GM12878 (cell line): ENCODE measurements around the gene ZER1.

Source experiments
- EP300 ChIP-seq, 2 experiments: fragments of 150-350 bp in 1 of 2; IDR thresholded peaks; 2 replicates each; pipeline ENCODE4 v1.6.1; 2011 to 2012; ENCODE audit warnings: low read depth in 2 of 2, low read length in 2 of 2, borderline replicate concordance in 1 of 2, improper control_type of control experiment in 1 of 2, inconsistent platforms in 1 of 2; ENCODE audit not compliant: control insufficient read depth in 1 of 2
- GABPA ChIP-seq: IDR thresholded peaks from 2 replicates; pipeline ENCODE4 v1.6.1; 2014; ENCODE audit warnings: antibody characterized with exemption, low read depth, mild to moderate bottlenecking, inconsistent platforms
- YY1 ChIP-seq: IDR thresholded peaks from 2 replicates; pipeline ENCODE4 v1.6.1; 2011; ENCODE audit warnings: low read depth, mild to moderate bottlenecking, low read length
- TF ChIP-seq, protein P1 (sequence below): fragments of 450-650 bp; IDR thresholded peaks from 2 replicates; pipeline ENCODE4 v1.6.1; 2017; ENCODE audit warnings: mild to moderate bottlenecking, moderate library complexity
- TF ChIP-seq, protein P2 (sequence below): IDR thresholded peaks from 2 replicates; pipeline ENCODE4 v1.6.1; 2011; ENCODE audit warnings: low read depth, mild to moderate bottlenecking, low read length, moderate library complexity, borderline replicate concordance; ENCODE audit errors: extremely low read depth

DNA sequence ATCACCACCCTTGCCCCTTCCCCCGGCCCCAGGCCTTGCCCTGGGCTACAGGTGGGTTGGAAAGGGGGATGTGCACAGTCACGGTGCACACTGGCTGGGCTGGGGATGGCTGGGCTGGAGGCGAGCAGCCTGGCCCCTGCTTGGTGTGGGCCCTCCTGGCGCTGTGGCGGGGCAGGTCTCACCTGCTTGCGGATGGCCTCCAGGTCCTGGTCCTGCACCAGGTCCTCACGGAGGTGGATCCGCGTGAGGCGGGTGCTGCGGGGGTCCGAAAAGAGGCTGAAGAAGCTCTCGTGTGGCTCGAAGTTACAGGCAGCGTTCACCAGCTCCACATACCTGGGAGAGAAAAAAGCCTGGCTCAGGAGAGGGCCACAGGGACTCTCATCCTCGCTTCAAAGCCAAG lies 18.1 kb downstream of the ZER1 start:
- TF ChIP-seq, protein P1, sequence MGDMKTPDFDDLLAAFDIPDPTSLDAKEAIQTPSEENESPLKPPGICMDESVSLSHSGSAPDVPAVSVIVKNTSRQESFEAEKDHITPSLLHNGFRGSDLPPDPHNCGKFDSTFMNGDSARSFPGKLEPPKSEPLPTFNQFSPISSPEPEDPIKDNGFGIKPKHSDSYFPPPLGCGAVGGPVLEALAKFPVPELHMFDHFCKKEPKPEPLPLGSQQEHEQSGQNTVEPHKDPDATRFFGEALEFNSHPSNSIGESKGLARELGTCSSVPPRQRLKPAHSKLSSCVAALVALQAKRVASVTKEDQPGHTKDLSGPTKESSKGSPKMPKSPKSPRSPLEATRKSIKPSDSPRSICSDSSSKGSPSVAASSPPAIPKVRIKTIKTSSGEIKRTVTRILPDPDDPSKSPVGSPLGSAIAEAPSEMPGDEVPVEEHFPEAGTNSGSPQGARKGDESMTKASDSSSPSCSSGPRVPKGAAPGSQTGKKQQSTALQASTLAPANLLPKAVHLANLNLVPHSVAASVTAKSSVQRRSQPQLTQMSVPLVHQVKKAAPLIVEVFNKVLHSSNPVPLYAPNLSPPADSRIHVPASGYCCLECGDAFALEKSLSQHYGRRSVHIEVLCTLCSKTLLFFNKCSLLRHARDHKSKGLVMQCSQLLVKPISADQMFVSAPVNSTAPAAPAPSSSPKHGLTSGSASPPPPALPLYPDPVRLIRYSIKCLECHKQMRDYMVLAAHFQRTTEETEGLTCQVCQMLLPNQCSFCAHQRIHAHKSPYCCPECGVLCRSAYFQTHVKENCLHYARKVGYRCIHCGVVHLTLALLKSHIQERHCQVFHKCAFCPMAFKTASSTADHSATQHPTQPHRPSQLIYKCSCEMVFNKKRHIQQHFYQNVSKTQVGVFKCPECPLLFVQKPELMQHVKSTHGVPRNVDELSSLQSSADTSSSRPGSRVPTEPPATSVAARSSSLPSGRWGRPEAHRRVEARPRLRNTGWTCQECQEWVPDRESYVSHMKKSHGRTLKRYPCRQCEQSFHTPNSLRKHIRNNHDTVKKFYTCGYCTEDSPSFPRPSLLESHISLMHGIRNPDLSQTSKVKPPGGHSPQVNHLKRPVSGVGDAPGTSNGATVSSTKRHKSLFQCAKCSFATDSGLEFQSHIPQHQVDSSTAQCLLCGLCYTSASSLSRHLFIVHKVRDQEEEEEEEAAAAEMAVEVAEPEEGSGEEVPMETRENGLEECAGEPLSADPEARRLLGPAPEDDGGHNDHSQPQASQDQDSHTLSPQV: no peak
- TF ChIP-seq EP300 (IDR thresholded peaks at IDR 0.05; ENCODE audit: borderline replicate concordance in 1 of 2, control insufficient read depth in 1 of 2, low read depth in 2 of 2, low read length in 2 of 2) (no peak), YY1 (no peak), GABPA (no peak)
- TF ChIP-seq, protein P2, sequence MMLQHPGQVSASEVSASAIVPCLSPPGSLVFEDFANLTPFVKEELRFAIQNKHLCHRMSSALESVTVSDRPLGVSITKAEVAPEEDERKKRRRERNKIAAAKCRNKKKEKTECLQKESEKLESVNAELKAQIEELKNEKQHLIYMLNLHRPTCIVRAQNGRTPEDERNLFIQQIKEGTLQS: no peak
